ENCODE measurements around the gene HSD17B3.
"Not testable (repeated sequence)": the region's sequence is repeated elsewhere in the genome, so short reads cannot be mapped to it uniquely, and the experiment has no call there.

The HSD17B3 gene

GRCh38 chr9:96195541-96195940, 106.4 kb downstream of the HSD17B3 start:
- no peak for DNase-seq (ENCODE audit: low read depth in 2 of 2)

- DNase-seq (ENCODE audit: low read depth in 2 of 2), result no peak
Observed at GRCh38 chr9:96193236-96193755, 108.7 kb downstream of the HSD17B3 start.

DNA sequence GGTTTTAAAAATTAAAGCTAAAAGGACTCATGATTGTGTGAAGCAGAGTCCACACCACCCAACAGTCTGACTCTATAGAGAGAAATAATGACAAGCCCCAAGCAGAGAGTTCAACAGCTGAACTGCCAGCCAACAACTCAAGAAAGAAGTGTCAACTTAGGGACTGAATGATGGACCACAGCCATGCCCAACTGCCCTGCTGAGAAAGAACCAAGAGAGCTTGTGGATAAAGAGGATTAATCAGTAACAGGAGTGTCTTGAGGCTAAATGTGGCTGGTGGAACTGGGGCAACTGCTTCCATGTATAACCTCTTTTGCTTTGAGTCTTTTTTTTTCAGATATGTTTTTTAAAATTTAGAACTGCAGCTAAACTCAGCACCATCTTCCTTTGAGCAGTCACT, 109.3 kb downstream of the HSD17B3 start:
- DNase-seq (ENCODE audit: low read depth in 2 of 2), result no peak

- no peak for DNase-seq (ENCODE audit: low read depth in 2 of 2)
Observed at GRCh38 chr9:96189995-96190394, 112.0 kb downstream of the HSD17B3 start.

DNA sequence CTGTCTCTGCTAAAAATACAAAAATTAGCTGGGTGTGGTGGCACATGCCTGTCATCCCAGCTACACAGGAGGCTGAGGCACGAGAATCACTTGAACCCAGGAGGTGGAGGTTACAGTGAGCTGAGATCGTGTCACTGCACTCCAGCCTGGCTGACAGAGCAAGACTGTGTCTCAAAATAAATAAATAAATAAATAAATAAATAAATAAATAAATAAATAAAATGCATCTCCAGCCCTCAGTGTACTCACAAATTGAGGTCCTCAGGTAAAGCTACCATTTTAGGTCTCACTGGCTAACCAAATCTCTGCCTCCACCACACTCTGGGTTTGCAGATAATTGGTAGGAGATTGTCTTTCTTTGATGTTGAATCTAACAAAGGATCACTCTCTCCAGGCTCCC, 112.4 kb downstream of the HSD17B3 start:
- not testable (repeated sequence) for DNase-seq (ENCODE audit: low read depth in 2 of 2)

- DNase-seq (ENCODE audit: low read depth in 2 of 2), result no peak
Observed at GRCh38 chr9:96188571-96188970, 113.4 kb downstream of the HSD17B3 start.

- no peak for DNase-seq (ENCODE audit: low read depth in 2 of 2)
Observed at GRCh38 chr9:96187151-96187555, 114.8 kb downstream of the HSD17B3 start.

GRCh38 chr9:96186591-96187011, 115.4 kb downstream of the HSD17B3 start:
- no peak for DNase-seq (ENCODE audit: low read depth in 2 of 2)

GRCh38 chr9:96185518-96186156, 116.3 kb downstream of the HSD17B3 start:
- DNase-seq (ENCODE audit: low read depth in 2 of 2), result no peak

All from stimulated activated CD4-positive, alpha-beta T cell treated with anti-CD3 and anti-CD28 coated beads, Interleukin-12 subunit alpha, Interleukin-12 subunit beta, amount 100 ng/mL, for 24 hours (primary cell).